Superior temporal gyrus (tissue), 1 donor: ENCODE measurements around the gene MINDY2.

Experiments used
- DNase-seq: peaks from one replicate; pipeline ENCODE4 v3.0.0-alpha.2; 2016; ENCODE audit errors: extremely low spot score

Gene MINDY2

DNA sequence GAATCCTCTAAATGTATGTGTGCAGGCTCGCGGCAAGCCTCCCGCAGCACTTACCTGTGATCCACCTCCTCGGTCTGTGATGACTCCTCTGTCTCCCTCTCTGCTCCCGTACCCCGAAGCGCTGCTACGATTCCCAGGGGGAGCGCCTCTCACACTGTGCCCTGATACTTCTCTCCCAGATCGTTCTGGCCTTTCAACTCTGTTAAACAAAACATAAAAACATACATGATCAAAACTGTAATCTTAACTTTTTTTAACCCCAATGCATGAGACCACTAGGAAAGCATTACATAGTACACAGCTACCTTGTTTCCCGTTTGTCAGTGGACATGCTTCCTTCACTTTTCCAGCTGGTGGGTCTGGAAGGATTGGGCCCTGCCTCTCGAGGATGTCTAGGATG is 115.8 kb downstream of the MINDY2 start:
- DNase-seq = no peak

DNA sequence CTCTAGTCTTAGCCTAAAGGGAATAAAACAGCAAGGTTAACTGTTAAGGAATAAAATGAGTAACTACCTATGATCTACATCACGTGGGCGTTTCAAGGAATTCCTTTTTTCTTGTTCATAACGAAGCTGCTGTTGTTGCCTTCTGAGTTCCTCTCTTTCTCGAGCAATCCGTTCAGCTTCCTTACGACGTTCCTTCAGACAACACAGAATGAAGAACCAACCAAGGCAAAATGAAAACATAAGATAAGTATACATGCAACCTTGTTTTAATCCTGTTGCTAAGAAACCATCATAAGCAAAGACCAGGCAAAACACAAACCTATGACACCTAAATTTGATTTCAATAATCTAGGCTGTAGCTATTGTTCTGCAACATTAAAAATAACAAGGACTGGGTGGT is 118.3 kb downstream of the MINDY2 start:
- no peak for DNase-seq

DNA sequence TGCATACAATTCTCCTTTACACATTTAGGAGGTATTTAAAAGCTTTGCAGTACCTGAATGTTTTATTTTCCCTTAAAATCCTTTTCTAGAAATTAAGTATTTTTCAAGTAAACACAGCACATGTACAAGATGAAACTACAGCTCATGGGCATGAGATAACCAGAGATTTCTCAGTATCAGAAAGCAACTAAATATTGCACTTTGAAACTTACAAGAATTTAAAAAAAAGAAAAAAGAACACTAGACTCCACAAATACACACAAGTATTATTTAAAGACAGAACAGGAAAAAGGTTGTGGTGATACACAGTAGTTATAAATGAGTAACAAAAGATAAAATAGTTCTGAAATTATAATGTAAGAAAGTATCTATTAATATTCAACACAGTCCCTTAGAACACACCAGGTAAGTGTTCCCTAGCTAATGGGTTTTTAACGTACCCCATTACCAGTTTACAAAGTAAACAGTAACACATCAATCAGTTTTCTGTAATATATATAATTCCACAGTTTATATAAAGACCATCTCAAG is 127.1 kb downstream of the MINDY2 start:
- DNase-seq = no peak

DNA sequence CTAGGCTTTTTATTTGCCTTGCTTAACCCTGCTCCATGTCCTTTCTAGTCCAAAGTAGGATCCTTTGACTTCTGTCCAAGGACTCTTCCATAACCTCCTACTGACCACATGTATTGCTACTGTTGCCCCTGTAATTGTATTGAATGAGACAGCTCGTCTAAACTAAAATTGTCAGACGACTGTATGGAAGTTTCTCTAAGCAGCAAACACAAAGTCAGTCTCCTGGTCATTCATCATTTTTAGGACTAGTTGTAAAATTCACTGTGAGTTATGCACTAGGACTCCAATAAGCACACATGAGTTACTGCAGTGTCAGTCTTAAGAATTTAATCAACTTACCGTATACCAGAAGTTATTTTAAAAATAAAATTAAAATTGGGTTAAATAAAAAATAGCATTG is 129.5 kb downstream of the MINDY2 start:
- DNase-seq = no peak

DNA sequence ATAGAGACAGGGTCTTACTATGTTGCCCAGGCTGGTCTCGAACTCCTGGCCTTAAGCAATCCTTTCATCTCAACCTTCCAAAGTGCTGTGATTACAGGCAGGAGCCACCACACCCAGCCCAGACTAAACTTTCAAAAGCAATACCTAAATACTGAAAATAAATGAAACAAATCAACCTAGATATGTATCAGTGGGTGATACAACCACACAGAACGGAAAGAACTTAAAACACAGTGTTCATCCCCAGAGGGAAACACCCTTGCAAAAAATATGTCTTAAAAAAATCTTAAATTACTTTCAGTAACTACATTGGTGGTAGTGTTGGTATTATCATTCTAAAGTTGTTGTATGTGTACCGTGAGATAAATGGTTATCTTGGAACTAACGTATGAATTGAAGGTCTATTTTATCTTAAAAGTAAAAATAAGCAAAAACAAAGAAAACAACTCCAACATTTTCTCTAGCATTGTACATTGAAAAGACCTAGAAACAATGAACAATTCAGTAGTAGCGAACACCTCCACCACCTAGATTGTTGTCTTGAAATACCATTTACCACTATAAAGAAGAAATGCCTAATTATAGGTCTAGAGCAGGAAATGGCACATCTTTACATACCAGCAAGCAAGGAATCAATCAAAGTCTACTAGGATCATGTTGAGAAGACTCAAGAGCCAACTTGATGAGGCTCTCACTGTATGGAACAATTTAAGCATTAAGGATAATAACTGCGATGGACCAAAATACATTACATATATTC is 137.6 kb downstream of the MINDY2 start:
- no peak for DNase-seq

DNA sequence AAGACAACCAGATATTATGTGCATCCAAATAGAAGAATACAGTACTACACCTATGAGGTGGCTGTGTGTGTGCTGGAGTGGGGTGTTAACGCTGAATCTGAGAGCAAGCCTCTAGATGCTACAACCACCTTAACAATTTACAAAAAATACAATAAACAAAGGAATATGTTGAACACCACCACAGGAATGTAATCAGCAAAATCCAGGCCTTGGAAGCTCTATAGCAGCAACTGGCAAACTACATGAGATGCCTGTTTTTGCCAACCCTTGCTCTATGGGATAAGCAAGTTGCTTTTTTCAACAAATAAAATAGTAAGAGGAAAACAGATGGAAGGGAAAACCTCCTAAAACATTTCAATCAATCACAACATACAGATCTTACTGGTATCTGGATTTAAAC is 138.5 kb downstream of the MINDY2 start:
- DNase-seq = no peak

DNA sequence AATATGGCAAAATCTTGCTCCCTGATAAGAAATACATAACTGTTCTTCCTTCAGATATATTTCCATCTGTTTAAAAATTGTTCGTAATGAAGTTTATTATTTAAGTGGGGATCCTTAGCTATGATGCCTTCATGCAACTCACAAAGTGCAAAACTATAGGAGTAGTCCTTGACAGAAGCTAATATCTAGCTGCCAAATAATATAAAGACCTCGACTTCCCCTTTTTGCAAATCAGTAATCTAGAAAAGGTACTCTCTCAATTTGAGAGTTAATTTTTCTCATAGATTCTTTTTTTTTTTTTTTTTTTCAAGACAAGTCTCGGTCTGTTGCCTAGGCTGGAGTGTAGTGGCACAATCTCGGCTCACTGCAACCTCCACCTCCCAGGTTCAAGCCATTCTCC is 139.4 kb downstream of the MINDY2 start:
- no peak for DNase-seq
